H1 (cell line): Measurements from ENCODE around the gene TTLL5. TPM values are rescaled to one million over a fixed set of nuclear protein-coding genes. Genes with fewer than 3 reads are reported as not detected.

ENCODE experiments used
- CTCF ChIA-PET: fragments of 300-600 bp; sonication (Branson Sonifier 250); formaldehyde crosslinking; loops from one replicate; lab custom pipeline; 2021; ENCODE audit not compliant: partially characterized antibody; lab: Charles Lee
- POLR2A ChIA-PET: fragments of 300-600 bp; sonication (Branson Sonifier 250); formaldehyde crosslinking; loops from one replicate; lab custom pipeline; 2021; ENCODE audit warnings: inconsistent platforms; ENCODE audit not compliant: partially characterized antibody; lab: Charles Lee
- DNase-seq, 2 experiments: peaks; one replicate each; pipeline versions ENCODE4 v3.0.0 to v3.0.0-alpha.2; 2010 to 2022; ENCODE audit warnings: low spot score in 2 of 2, low read depth in 1 of 2, mixed read lengths in 1 of 2
- FAIRE-seq: peaks from 2 replicates; lab custom pipeline; 2011; peaks lifted over from hg19 to GRCh38; lab: Jason Lieb, UNC
- H2AFZ ChIP-seq: 2 replicates; pipeline ENCODE4 v1.8.1; 2012; ENCODE audit warnings: low read length, inconsistent platforms
- H2AK5ac ChIP-seq: 2 replicates; pipeline ENCODE4 v1.6.1; 2013; ENCODE audit warnings: low read depth, low read length
- H2BK120ac ChIP-seq: replicated peaks from 2 replicates; pipeline ENCODE3; 2013; ENCODE audit warnings: low read depth, low read length, inconsistent platforms
- H2BK12ac ChIP-seq: 2 replicates; pipeline ENCODE4 v1.6.1; 2013; ENCODE audit warnings: low read depth, low read length
- H2BK15ac ChIP-seq: 2 replicates; pipeline ENCODE4 v1.6.1; 2013; ENCODE audit warnings: low read length
- H2BK20ac ChIP-seq: 2 replicates; pipeline ENCODE4 v1.6.1; 2013; ENCODE audit warnings: low read length
- H2BK5ac ChIP-seq: 2 replicates; pipeline ENCODE4 v1.6.1; 2013; ENCODE audit warnings: low read depth, low read length
- H3K14ac ChIP-seq: 2 replicates; pipeline ENCODE4 v1.6.1; 2013; ENCODE audit warnings: inconsistent platforms; ENCODE audit not compliant: insufficient read length
- H3K18ac ChIP-seq: 2 replicates; pipeline ENCODE4 v1.6.1; 2013; ENCODE audit warnings: low read length; ENCODE audit errors: extremely low read depth
- H3K23ac ChIP-seq: 2 replicates; pipeline ENCODE4 v1.6.1; 2013; ENCODE audit warnings: inconsistent platforms; ENCODE audit not compliant: insufficient read length
- H3K23me2 ChIP-seq: 2 replicates; pipeline ENCODE4 v1.6.1; 2013; ENCODE audit warnings: low read depth, low read length
- H3K27ac ChIP-seq: 2 replicates; pipeline ENCODE4 v1.6.1; 2011; ENCODE audit warnings: low read depth, low read length, inconsistent platforms
- H3K27me3 ChIP-seq, 4 experiments: replicated peaks in 1 of 4; 1 replicate in 1 of 4; 2 replicates in 3 of 4; pipeline versions ENCODE4 v1.6.1 to v1.8.1; 2011 to 2013; ENCODE audit warnings: low read length in 3 of 4, mild to moderate bottlenecking in 3 of 4, inconsistent platforms in 2 of 4, mixed read lengths in 2 of 4, moderate library complexity in 1 of 4; ENCODE audit not compliant: control insufficient read depth in 3 of 4, insufficient read depth in 3 of 4; ENCODE audit errors: extremely low read depth in 1 of 4
- H3K36me3 ChIP-seq, 4 experiments: 2 replicates each; pipeline versions ENCODE4 v1.6.1 to v1.8.1; 2011 to 2013; ENCODE audit warnings: mild to moderate bottlenecking in 4 of 4, low read length in 3 of 4, moderate library complexity in 2 of 4, control low read depth in 1 of 4, inconsistent platforms in 1 of 4; ENCODE audit not compliant: insufficient read depth in 4 of 4, control insufficient read depth in 2 of 4
- H3K4ac ChIP-seq: replicated peaks from 2 replicates; pipeline ENCODE3; 2013; ENCODE audit warnings: low read length, low read depth, mixed read lengths, inconsistent platforms; ENCODE audit not compliant: insufficient read length
- H3K4me1 ChIP-seq, 4 experiments: replicated peaks in 1 of 4; 1 replicate in 1 of 4; 2 replicates in 3 of 4; pipeline versions ENCODE4 v1.6.1 to v1.8.1; 2011 to 2013; ENCODE audit warnings: low read length in 3 of 4, inconsistent platforms in 2 of 4, mixed read lengths in 1 of 4; ENCODE audit not compliant: insufficient read depth in 4 of 4, control insufficient read depth in 3 of 4
- H3K4me2 ChIP-seq, 2 experiments: 2 replicates each; pipeline versions ENCODE4 v1.6.1 to v1.8.1; 2011 to 2013; ENCODE audit warnings: low read depth in 2 of 2, low read length in 2 of 2, control low read depth in 1 of 2, inconsistent platforms in 1 of 2, mild to moderate bottlenecking in 1 of 2; ENCODE audit not compliant: insufficient read depth in 1 of 2
- H3K4me3 ChIP-seq, 4 experiments: fragments of 200-600, 300-600 bp in 1 of 4; sonication (generic), shearing (Covaris generic), sonication (Bioruptor Twin) in 1 of 4; 2 replicates each; pipeline versions ENCODE4 v1.5.1 to v1.8.1; 2011 to 2016; ENCODE audit warnings: low read length in 4 of 4, low read depth in 3 of 4, control low read depth in 2 of 4, inconsistent platforms in 2 of 4, mild to moderate bottlenecking in 2 of 4, mixed read lengths in 1 of 4, moderate library complexity in 1 of 4; ENCODE audit not compliant: insufficient read depth in 2 of 4; ENCODE audit errors: extremely low read depth in 1 of 4
- H3K56ac ChIP-seq: replicated peaks from 2 replicates; pipeline ENCODE3; 2013; ENCODE audit warnings: low read depth, mild to moderate bottlenecking, mixed read lengths, low read length, inconsistent platforms; ENCODE audit not compliant: insufficient read length
- H3K79me1 ChIP-seq: 2 replicates; pipeline ENCODE4 v1.6.1; 2013; ENCODE audit warnings: low read depth, low read length, control low read depth
- H3K79me2 ChIP-seq, 2 experiments: 2 replicates each; pipeline versions ENCODE4 v1.6.1 to v1.8.1; 2012 to 2013; ENCODE audit warnings: low read length in 2 of 2, mild to moderate bottlenecking in 2 of 2, inconsistent platforms in 1 of 2; ENCODE audit not compliant: insufficient read depth in 2 of 2, control insufficient read depth in 1 of 2
- H3K9ac ChIP-seq, 4 experiments: replicated peaks in 1 of 4; 1 replicate in 1 of 4; 2 replicates in 3 of 4; pipeline versions ENCODE4 v1.6.1 to v1.8.1; 2011 to 2013; ENCODE audit warnings: low read depth in 3 of 4, low read length in 3 of 4, control low read depth in 2 of 4, mild to moderate bottlenecking in 2 of 4, moderate library complexity in 2 of 4, inconsistent platforms in 1 of 4; ENCODE audit errors: extremely low read depth in 1 of 4
- H3K9me3 ChIP-seq, 2 experiments: 2 replicates each; pipeline versions ENCODE4 v1.6.1 to v1.8.1; 2012 to 2013; ENCODE audit warnings: mild to moderate bottlenecking in 2 of 2, moderate library complexity in 2 of 2, control low read depth in 1 of 2, inconsistent platforms in 1 of 2, low read depth in 1 of 2, low read length in 1 of 2, mixed read lengths in 1 of 2; ENCODE audit not compliant: insufficient read depth in 2 of 2
- H4K20me1 ChIP-seq, 2 experiments: replicated peaks in 1 of 2; 2 replicates each; pipeline versions ENCODE3 to v1.8.1; 2011 to 2013; ENCODE audit warnings: inconsistent platforms in 2 of 2, low read length in 2 of 2, mild to moderate bottlenecking in 1 of 2; ENCODE audit not compliant: insufficient read depth in 2 of 2, control insufficient read depth in 1 of 2
- H4K5ac ChIP-seq: 2 replicates; pipeline ENCODE4 v1.6.1; 2013; ENCODE audit warnings: low read length, low read depth, mixed read lengths, inconsistent platforms; ENCODE audit not compliant: insufficient read length
- H4K8ac ChIP-seq: 2 replicates; pipeline ENCODE4 v1.8.0; 2013; ENCODE audit warnings: mild to moderate bottlenecking, moderate library complexity, low read length, inconsistent platforms; ENCODE audit not compliant: insufficient read depth; ENCODE audit errors: extremely low read depth
- H4K91ac ChIP-seq: replicated peaks from 2 replicates; pipeline ENCODE3; 2013; ENCODE audit warnings: low read length, mixed read lengths, inconsistent platforms; ENCODE audit not compliant: insufficient read length
- ATF2 ChIP-seq: IDR thresholded peaks from 2 replicates; pipeline ENCODE4 v1.6.1; 2012; ENCODE audit warnings: low read length, inconsistent platforms
- SP1 ChIP-seq: IDR thresholded peaks from 2 replicates; pipeline ENCODE4 v1.6.1; 2011; ENCODE audit warnings: low read depth, low read length
- TEAD4 ChIP-seq: IDR thresholded peaks from 2 replicates; pipeline ENCODE4 v1.6.1; 2012; ENCODE audit warnings: low read depth, low read length, inconsistent platforms, mixed read lengths
- WGBS, 2 experiments: shearing (Covaris generic) in 1 of 2; methylation state at CpG; one replicate each; pipeline versions ENCODE4 v1.1.6 to v1.1.7; 2013 to 2015; ENCODE audit warnings: low lambda C conversion rate in 2 of 2, mixed read lengths in 2 of 2, inconsistent platforms in 1 of 2, low coverage in 1 of 2, missing lambda C conversion rate in 1 of 2; ENCODE audit not compliant: insufficient replicate concordance in 2 of 2, insufficient coverage in 1 of 2, insufficient read length in 1 of 2; ENCODE audit errors: extremely low coverage in 1 of 2, missing lambda C conversion rate in 1 of 2; 5-methylcytosine and 5-hydroxymethylcytosine counted together
- polyA plus RNA-seq, 7 experiments: library from polyadenylated mRNA; depleted of rRNA in 3 of 7; stranded (reverse) in 5 of 7; unstranded in 2 of 7; fragments of >200 nt in 5 of 7; fragments of 200-250 nt in 2 of 7; gene quantifications; 1 replicate in 5 of 7; 2 replicates in 1 of 7; 4 replicates in 1 of 7; pipeline versions ENCODE4 v1.2.1 to v1.2.3, GENCODE V29; 2011 to 2013; ENCODE audit warnings: missing spikeins in 2 of 7, mixed read lengths in 2 of 7
- total RNA-seq: library from RNA; stranded (reverse); fragmentation: NEBNext Ultra II Directional; extraction: Animal tissue kit (Norgen Biotek cat#: 25700); gene quantifications from 2 replicates; pipeline ENCODE4 v1.2.1, GENCODE V29; 2021

The TTLL5 gene
- total and polyA plus RNA-seq, 2 of the 8 experiments (the other 6 are each of a cell fraction or from before 2014, with no cell fraction given) = 16.1 to 45.9 TPM

- H3K27ac ChIP-seq = no peak overlapping the region
- POLR2A ChIA-PET = no interaction called here
These were observed 86.9 kb downstream of the TTLL5 start for GRCh38 chr14:75747899-75748298.

More at GRCh38 chr14:75747899-75748298, 86.9 kb downstream of the TTLL5 start:
- FAIRE-seq = no peak
- Histone ChIP-seq H3K4ac (no peak overlapping the region), H4K5ac (no peak overlapping the region), H2AK5ac (no peak overlapping the region), H3K23ac (no peak overlapping the region), H4K20me1 (peaks cover 0 to 3% of the 10 kb centered on the region in 2 experiments), H3K9me3 (no peaks in the 10 kb centered on the region), H3K27me3 (no peaks in the 10 kb centered on the region), H2AFZ (no peak overlapping the region), H2BK15ac (no peak overlapping the region), H3K23me2 (no peaks in the 10 kb centered on the region), H3K18ac (no peak overlapping the region), H3K4me3 (no peak overlapping the region), H2BK20ac (no peak overlapping the region), H3K56ac (no peak overlapping the region), H3K14ac (no peak overlapping the region), H3K79me1 (no peaks in the 10 kb centered on the region), H2BK5ac (no peak overlapping the region), H4K91ac (no peak overlapping the region), H3K36me3 (peaks cover 3 to 17% (median 15%) of the 10 kb centered on the region in 4 experiments; a peak in 6 of 8 replicates), H2BK12ac (no peak overlapping the region), H2BK120ac (no peak overlapping the region), H3K4me1 (no peaks in the 10 kb centered on the region), H4K8ac (no peak overlapping the region), H3K9ac (no peak overlapping the region), H3K4me2 (no peak overlapping the region), H3K79me2 (no peaks in the 10 kb centered on the region)
- CTCF ChIA-PET = interaction anchor here (0.8 to 2.8 kb wide), 4 partner anchors 39 to 235 kb away, joined by 3 to 10 read pairs (median 4); no protein-coding TSS in a partner anchor
- DNase-seq = no peak
- 91% methylated on average over 2 of the region's 2 CpGs; no CpG with 5 or more reads in 1 of the 2 experiments for WGBS, 2 experiments
- no peak for TF ChIP-seq ATF2
- no peak for TF ChIP-seq TEAD4
- TF ChIP-seq SP1 = no peak
